Liver (tissue), 9 donors: Measurements from ENCODE around the gene LYRM4. TPM values are rescaled to one million over a fixed set of nuclear protein-coding genes. Genes with fewer than 3 reads are reported as not detected.

ENCODE experiments used
- DNase-seq: peaks from one replicate; pipeline ENCODE4 v3.0.0-alpha.2; 2017; ENCODE audit warnings: low spot score
- H3K27ac ChIP-seq, 2 donors: one replicate each; pipeline ENCODE4 v1.7.0; 2013; ENCODE audit warnings: inconsistent platforms in 2 of 2, low read length in 2 of 2, control low read depth in 1 of 2, low read depth in 1 of 2, mild to moderate bottlenecking in 1 of 2
- H3K27me3 ChIP-seq, 4 donors: one replicate each; pipeline versions ENCODE4 v1.6.1 to v1.7.0; 2013; ENCODE audit warnings: low read length in 3 of 4, inconsistent platforms in 1 of 4, mild to moderate bottlenecking in 1 of 4, moderate library complexity in 1 of 4; ENCODE audit not compliant: control insufficient read depth in 4 of 4, insufficient read depth in 4 of 4
- H3K36me3 ChIP-seq, 4 donors: one replicate each; pipeline versions ENCODE4 v1.6.1 to v1.7.0; 2013; ENCODE audit warnings: low read length in 3 of 4, mild to moderate bottlenecking in 3 of 4, low read depth in 1 of 4, moderate library complexity in 1 of 4; ENCODE audit not compliant: control insufficient read depth in 4 of 4, insufficient read depth in 3 of 4
- H3K4me1 ChIP-seq, 4 donors: one replicate each; pipeline versions ENCODE4 v1.6.1 to v1.7.0; 2013; ENCODE audit warnings: low read length in 3 of 4, mild to moderate bottlenecking in 3 of 4, moderate library complexity in 1 of 4; ENCODE audit not compliant: control insufficient read depth in 4 of 4, insufficient read depth in 4 of 4
- H3K4me3 ChIP-seq, 3 donors: one replicate each; pipeline versions ENCODE4 v1.6.1 to v1.7.0; 2013; ENCODE audit warnings: low read length in 3 of 3, control low read depth in 1 of 3, low read depth in 1 of 3, mild to moderate bottlenecking in 1 of 3
- H3K9ac ChIP-seq, 2 donors: one replicate each; pipeline ENCODE4 v1.7.0; 2013; ENCODE audit warnings: low read length in 2 of 2, mild to moderate bottlenecking in 2 of 2, moderate library complexity in 2 of 2, control low read depth in 1 of 2, low read depth in 1 of 2
- H3K9me3 ChIP-seq, 4 donors: one replicate each; pipeline versions ENCODE4 v1.6.1 to v1.7.0; 2013; ENCODE audit warnings: low read length in 3 of 4; ENCODE audit not compliant: control insufficient read depth in 4 of 4
- ATF3 ChIP-seq: IDR thresholded peaks from 2 replicates; pipeline ENCODE4 v1.6.1; 2016; ENCODE audit warnings: antibody characterized with exemption
- EGR1 ChIP-seq, 2 donors: IDR thresholded peaks; 2 replicates each; pipeline ENCODE4 v1.6.1; 2016 to 2018; ENCODE audit warnings: antibody characterized with exemption in 2 of 2, low read depth in 2 of 2
- FOXA1 ChIP-seq: IDR thresholded peaks from 2 replicates; pipeline ENCODE4 v1.6.1; 2016; ENCODE audit warnings: antibody characterized with exemption
- FOXA2 ChIP-seq: IDR thresholded peaks from 2 replicates; pipeline ENCODE4 v1.6.1; 2016; ENCODE audit warnings: antibody characterized with exemption
- GABPA ChIP-seq, 2 donors: IDR thresholded peaks in 1 of 2; conservative IDR thresholded peaks in 1 of 2; 2 replicates each; pipeline ENCODE4 v1.6.1; 2016; ENCODE audit warnings: antibody characterized with exemption in 2 of 2, mild to moderate bottlenecking in 1 of 2, moderate library complexity in 1 of 2
- HNF4A ChIP-seq, 2 donors: conservative IDR thresholded peaks; 2 replicates each; pipeline ENCODE4 v1.6.1; 2016; ENCODE audit warnings: antibody characterized with exemption in 2 of 2, mild to moderate bottlenecking in 2 of 2
- HNF4G ChIP-seq: IDR thresholded peaks from 2 replicates; pipeline ENCODE4 v1.6.1; 2016; ENCODE audit warnings: antibody characterized with exemption
- JUND ChIP-seq, 2 donors: IDR thresholded peaks; 2 replicates each; pipeline ENCODE4 v1.6.1; 2016; ENCODE audit warnings: antibody characterized with exemption in 2 of 2
- MAX ChIP-seq: IDR thresholded peaks from 2 replicates; pipeline ENCODE4 v1.6.1; 2016; ENCODE audit warnings: antibody characterized with exemption
- NR2F2 ChIP-seq: IDR thresholded peaks from 2 replicates; pipeline ENCODE4 v1.6.1; 2016; ENCODE audit warnings: antibody characterized with exemption
- RAD21 ChIP-seq, 2 donors: IDR thresholded peaks; 2 replicates each; pipeline ENCODE4 v1.6.1; 2016; ENCODE audit warnings: antibody characterized with exemption in 2 of 2, mild to moderate bottlenecking in 2 of 2
- RXRA ChIP-seq, 2 donors: IDR thresholded peaks; 2 replicates each; pipeline ENCODE4 v1.6.1; 2017 to 2018; ENCODE audit warnings: antibody characterized with exemption in 2 of 2, mild to moderate bottlenecking in 1 of 2
- SP1 ChIP-seq: IDR thresholded peaks from 2 replicates; pipeline ENCODE4 v1.6.1; 2018; ENCODE audit warnings: antibody characterized with exemption, mild to moderate bottlenecking
- TAF1 ChIP-seq: conservative IDR thresholded peaks from 2 replicates; pipeline ENCODE4 v1.6.1; 2016; ENCODE audit warnings: antibody characterized with exemption, mild to moderate bottlenecking
- YY1 ChIP-seq: IDR thresholded peaks from 2 replicates; pipeline ENCODE4 v1.6.1; 2016; ENCODE audit warnings: antibody characterized with exemption, mild to moderate bottlenecking
- WGBS: extraction: QIAGEN DNeasy Blood & Tissue Kit; methylation state at CpG from one replicate; pipeline ENCODE4 v1.1.7; 2013; 5-methylcytosine and 5-hydroxymethylcytosine counted together
- polyA plus RNA-seq, 2 donors: library from polyadenylated mRNA; stranded (reverse) in 1 of 2; unstranded in 1 of 2; fragments of 200-250 nt in 1 of 2; fragments of >200 nt in 1 of 2; fragmentation: Nextera tagmentation in 1 of 2; extraction: Ambion mirVana in 1 of 2; gene quantifications; one replicate each; pipeline versions ENCODE4 v1.2.1 to v1.2.3, GENCODE V29; 2013 to 2015
- total RNA-seq, 2 donors: library from RNA; depleted of rRNA; stranded (reverse); fragments of >200 nt; gene quantifications; one replicate each; pipeline ENCODE4 v1.2.3, GENCODE V29; 2014
- TF ChIP-seq, protein P1 (sequence below): IDR thresholded peaks from 2 replicates; pipeline ENCODE4 v1.6.1; 2016; ENCODE audit warnings: antibody characterized with exemption, mild to moderate bottlenecking
- donor health status: healthy.
- donor health status: healthy.
- donor health status: healthy.
- donor health status: healthy.
- donor health status: healthy.

LYRM4 gene
- total and polyA plus RNA-seq, 4 donors = 4.4 to 13.1 (median 6.5) TPM

DNA sequence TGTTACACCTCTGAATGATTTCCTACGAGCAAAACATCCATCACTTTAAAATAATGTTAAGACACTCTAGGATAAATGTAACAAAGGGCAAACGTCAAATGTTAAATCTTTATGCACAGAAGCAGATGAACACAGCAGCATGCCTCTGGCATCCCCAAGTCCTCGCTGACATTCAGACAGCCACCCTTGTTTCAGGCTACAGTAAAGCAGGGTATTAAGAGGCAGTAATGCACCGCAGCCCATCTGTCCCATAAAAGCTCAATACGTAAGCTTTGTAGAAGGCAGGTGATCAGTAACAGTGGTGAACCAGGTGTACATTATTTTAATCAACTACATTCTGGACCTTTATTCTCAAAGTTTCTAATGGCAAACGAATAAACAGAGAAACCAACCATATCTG is 110.9 kb downstream of the LYRM4 start (continued):
- TF ChIP-seq FOXA1 = no peak
- no peak for TF ChIP-seq JUND (IDR thresholded peaks at IDR 0.05)
- no peak for TF ChIP-seq YY1
- no peak for TF ChIP-seq RAD21 (IDR thresholded peaks at IDR 0.05)
- no peak for TF ChIP-seq SP1

DNA sequence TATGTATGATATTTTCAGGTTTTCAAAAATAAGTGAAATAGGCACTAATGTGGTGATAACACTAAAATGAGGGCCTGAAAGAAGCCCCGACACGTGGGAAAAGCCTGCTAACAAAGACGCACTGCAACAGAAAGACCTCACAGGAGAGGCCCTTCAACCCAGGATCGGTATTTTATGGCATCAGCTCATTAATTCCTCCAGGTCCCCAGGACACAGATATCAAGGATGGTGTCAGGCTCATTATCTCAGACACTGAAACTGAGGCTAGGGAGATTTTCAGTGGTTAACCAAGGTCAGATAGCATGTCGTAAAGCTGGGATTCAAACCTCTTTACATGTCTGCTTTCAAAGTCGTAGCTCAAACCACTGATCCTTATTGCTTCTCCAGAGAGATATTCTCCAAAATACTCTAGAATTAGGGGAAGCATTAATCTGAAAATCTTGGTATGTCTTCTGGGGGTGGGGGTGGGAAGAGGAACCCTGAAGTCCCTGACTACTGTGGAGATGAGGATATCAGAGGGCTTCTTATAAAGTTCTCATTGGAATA is 111.5 kb downstream of the LYRM4 start:
- Histone ChIP-seq H3K9ac (no peak overlapping the region), H3K27me3 (no peaks in the 10 kb centered on the region), H3K36me3 (no peaks in the 10 kb centered on the region), H3K4me3 (no peak overlapping the region), H3K4me1 (no peaks in the 10 kb centered on the region), H3K9me3 (no peaks in the 10 kb centered on the region), H3K27ac (no peak overlapping the region)
- WGBS = 94% methylated on average over 6 of the region's 6 CpGs
- no peak for DNase-seq
- TF ChIP-seq RXRA (IDR thresholded peaks at IDR 0.05) (no peak), HNF4G (no peak), EGR1 (IDR thresholded peaks at IDR 0.05; ENCODE audit: low read depth in 2 of 2) (no peak), FOXA2 (no peak), SP1 (no peak), HNF4A (conservative IDR thresholded peaks at IDR 0.05) (no peak), YY1 (no peak), GABPA (IDR thresholded peaks at IDR 0.05 in 1 of 2, conservative IDR thresholded peaks at IDR 0.05 in 1 of 2) (no peak), JUND (IDR thresholded peaks at IDR 0.05) (no peak), NR2F2 (no peak), RAD21 (IDR thresholded peaks at IDR 0.05) (no peak), ATF3 (no peak), TAF1 (no peak)
- TF ChIP-seq, protein P1, sequence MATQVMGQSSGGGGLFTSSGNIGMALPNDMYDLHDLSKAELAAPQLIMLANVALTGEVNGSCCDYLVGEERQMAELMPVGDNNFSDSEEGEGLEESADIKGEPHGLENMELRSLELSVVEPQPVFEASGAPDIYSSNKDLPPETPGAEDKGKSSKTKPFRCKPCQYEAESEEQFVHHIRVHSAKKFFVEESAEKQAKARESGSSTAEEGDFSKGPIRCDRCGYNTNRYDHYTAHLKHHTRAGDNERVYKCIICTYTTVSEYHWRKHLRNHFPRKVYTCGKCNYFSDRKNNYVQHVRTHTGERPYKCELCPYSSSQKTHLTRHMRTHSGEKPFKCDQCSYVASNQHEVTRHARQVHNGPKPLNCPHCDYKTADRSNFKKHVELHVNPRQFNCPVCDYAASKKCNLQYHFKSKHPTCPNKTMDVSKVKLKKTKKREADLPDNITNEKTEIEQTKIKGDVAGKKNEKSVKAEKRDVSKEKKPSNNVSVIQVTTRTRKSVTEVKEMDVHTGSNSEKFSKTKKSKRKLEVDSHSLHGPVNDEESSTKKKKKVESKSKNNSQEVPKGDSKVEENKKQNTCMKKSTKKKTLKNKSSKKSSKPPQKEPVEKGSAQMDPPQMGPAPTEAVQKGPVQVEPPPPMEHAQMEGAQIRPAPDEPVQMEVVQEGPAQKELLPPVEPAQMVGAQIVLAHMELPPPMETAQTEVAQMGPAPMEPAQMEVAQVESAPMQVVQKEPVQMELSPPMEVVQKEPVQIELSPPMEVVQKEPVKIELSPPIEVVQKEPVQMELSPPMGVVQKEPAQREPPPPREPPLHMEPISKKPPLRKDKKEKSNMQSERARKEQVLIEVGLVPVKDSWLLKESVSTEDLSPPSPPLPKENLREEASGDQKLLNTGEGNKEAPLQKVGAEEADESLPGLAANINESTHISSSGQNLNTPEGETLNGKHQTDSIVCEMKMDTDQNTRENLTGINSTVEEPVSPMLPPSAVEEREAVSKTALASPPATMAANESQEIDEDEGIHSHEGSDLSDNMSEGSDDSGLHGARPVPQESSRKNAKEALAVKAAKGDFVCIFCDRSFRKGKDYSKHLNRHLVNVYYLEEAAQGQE = no peak

- 91% methylated on average over 4 of the region's 4 CpGs for WGBS
- Histone ChIP-seq H3K4me3 (no peak overlapping the region), H3K36me3 (no peaks in the 10 kb centered on the region), H3K27me3 (no peaks in the 10 kb centered on the region), H3K27ac (no peak overlapping the region), H3K4me1 (no peaks in the 10 kb centered on the region), H3K9ac (no peak overlapping the region), H3K9me3 (no peaks in the 10 kb centered on the region)
- TF ChIP-seq, protein P1 = no peak
- TF ChIP-seq TAF1 (no peak), MAX (no peak), JUND (IDR thresholded peaks at IDR 0.05) (no peak), FOXA2 (no peak), HNF4A (conservative IDR thresholded peaks at IDR 0.05) (no peak)
- no peak for DNase-seq
Observed at GRCh38 chr6:5146398-5146797, 114.4 kb downstream of the LYRM4 start.
